Measurements from ENCODE around the gene FRMD6.

The FRMD6 gene

DNA sequence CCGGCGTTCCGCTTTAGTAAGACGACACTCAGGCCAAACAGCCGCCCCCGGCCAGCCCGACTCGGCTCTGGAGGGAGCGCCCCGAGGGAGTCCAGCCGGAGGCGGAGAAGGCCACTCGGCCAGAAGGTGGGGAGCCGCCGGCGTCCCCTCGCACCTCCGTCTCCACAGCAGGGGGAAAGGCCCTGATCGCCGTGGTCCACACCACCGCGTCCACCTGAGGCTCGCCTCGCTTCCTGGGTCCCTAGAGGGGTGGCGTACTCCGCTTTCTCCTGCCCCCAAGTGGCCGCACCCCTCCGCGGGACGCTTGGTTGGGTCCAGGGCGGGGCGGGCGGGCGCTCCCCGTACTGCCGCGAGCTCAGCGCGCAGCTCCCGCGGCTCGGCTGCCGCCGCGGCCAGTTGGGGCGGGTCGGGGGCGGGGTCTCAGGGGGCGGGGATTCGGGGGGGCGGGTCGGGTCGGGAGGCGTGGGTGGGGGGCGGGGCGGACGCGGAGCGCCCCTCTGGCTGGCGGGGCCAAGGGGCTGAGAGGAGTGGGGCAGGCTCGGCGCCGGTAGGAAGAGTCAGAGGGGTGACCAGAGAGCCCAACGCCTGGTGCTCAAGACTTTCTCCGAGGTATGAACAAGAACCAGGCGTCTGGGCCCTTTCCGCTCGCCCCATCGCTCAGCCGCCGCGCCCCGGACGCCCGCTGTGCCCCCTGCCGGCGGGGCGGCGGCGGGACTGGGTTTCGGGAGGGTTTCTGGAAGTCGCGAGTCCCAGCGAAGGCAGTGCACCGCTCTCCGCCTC lies at the start of gene FRMD6:
Gene FRMD6 (plus strand): TSS at position 523 of the 780 bp plus-strand sequence. CDS start 37,927 bp downstream, outside the sequence.
- DNase-seq, result peak in 55 of 56 donors; percentile 28 to 92 (median 79)

DNA sequence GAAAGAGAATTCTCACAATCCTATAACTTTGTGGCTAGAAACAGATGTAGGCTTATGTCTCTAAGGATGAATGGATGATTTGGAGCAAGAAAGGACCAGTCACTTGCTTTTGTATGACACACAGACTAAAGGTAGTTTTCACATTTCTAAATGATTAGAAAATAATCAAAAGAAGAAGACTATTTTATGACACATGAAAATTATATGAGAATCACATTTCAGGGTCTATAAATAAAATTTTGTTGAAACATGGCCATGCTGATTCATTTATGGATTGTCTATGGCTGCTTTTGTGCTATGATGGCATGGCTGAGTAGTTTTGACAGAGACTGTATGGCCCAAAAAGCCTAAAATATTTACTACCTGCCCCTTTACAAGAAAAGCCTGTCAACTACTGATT lies 49.4 kb upstream of the FRMD6 start:
- DNase-seq, result no peak

DNA sequence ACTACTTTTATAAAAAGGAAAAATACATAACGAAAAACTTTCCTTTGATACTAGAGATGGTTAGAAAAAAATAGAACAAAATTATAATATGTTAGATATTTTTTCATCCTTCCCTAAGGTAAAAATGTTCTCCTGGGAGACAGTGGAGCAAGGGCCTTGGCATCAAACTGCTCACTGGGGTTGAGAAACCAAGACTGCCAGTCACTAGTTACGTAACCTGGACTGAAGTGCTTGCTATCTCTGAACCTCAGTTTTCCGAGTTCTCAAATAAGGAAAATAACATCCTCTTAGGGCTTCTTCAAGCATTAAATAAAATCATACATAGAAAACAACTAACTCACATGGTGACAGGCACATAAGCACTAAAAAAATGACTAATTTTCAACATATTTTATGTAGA lies 48.2 kb upstream of the FRMD6 start:
- DNase-seq, result no peak

DNA sequence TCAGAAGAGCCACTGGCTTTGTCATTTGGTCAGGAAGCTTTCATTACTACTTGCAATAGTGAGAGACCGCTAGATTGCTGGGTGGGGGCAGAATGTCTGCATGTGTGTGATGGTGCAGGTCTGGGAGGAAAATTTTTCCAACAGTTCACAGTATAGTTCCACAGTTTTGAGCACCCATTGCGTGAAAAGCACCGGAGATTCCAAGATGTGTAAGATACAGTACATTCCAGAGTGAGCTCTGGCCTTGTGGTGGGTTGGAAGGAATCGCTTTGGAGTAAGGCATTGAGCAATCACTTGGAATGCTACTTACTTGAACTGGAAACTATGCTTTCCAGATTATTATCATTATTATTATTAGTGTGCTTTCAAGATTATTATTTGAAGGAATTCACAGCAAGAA lies 47.6 kb upstream of the FRMD6 start:
- no peak for DNase-seq

DNA sequence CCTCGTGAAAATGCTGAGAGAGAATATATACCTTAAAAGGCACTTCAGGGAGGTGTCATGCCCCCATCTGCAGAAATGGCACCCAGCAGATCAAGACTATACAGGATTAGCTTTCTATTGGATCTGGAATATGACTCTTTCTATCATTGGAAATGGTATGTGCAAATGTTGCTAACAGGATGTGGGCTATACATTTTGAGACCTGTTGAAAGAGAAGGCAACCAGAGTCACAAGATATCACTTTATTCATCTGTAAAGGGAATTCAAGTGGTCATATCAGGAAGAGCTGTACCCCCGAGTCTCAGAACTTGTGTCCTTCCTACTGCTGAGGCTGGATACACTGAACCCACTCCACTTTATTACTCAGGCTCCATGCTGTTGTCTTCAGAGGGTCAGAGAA lies 46.1 kb upstream of the FRMD6 start:
- no peak for DNase-seq

DNA sequence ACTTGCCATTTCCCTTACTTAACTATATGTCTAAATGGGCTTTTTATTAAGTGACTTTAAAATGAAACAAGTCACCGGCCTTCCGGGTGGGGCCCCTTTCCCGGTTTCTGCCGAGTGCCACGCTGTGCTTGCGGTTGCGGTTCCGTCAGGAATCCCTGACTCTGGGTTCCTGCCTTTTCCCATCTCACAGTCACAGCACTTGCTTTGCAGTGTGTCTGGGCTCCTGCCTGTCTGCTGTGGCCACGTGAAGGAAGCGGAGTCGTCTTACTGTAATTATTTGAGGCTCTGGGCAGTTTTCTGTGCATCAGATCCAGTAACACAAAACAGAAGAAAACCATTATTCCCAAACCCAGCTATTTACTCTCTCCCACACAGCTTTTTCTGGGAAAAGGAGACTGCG lies 44.0 kb upstream of the FRMD6 start:
- no peak for DNase-seq

DNA sequence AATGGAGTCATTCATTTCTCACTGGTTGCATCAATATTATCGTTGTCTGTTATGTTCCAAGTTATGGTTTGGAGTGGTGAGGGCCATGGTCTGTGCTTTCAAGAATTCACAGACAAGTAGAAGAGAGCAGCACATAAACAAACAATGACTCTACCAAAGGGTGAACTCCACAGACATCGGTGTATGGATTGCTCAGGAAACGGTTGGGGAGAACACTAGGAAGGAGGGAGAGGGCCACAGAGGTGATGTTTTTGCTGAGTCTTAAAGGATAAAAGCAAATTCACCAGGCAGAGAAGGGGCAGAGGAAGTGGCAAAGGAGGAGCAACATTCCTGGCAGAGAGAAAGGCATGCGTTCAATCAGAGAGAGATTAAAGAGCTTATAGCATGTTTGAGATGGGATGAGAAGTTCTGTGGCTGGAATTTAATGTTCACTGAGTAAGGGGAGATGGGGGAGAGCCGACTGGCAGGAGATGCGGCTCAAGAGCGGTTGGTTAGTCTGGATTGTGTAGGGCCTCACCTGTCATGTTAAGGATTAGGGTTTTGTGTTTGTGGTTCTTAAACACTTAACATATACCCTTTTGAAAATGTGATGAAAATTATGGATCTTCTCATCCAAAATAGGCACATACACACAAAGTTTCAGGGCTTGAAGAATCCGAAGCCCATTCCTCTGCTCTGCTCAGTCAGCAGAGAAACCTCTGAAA lies 42.3 kb upstream of the FRMD6 start:
- no peak for DNase-seq

DNA sequence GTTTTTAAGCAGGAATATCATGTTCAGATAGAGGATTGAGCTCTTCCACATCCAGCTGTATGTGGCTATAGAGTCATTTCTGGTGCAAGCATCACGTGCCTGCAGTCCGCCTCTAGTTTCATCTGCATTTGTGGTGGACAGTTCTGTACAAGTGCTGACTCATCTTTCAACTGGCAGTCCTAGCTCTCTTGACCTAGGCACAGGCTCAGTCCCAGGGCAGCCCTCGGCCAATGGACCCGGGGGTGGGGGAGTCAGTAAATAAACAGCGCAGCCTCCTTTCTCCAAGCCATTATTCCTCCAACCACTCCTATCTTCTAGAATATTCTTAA lies 41.8 kb upstream of the FRMD6 start:
- no peak for DNase-seq

DNA sequence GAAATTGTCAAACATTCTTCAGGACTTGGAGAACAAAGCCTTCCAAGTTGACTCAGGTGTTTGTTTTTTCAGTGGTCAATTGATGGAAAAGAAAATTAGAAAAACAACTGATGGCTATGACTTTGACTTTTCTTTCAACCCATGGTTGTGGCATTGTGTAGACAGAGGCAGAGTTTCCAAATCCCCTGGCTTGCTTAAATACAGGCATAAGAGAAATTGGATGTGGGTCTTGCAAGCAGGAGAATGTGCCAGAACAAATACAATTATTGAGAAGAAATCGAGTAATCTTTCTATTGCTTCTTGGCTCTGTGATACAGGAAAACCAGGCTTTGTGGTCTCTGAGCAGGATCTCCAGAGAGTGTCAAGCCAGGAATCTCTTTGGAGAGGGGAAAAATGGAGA lies 40.9 kb upstream of the FRMD6 start:
- DNase-seq, result no peak

DNA sequence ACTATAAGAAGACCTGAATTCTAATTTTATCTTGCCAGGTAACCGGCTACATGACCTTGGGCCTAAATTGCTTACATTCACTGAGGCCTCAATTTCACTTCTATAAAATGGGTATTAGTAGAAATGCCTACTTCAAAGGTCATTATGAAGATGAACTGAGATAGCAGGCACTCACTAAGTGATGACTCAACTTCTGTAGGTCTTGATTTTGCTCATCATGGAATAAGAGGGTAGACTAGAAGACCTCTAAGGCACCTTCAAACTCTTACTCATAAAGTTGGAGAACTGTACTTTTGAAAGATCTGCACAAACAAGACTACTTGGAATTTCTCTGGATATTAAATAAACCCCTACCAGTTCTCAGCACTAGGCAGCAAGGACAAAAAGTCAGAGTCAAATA lies 39.3 kb upstream of the FRMD6 start:
- DNase-seq, result no peak

DNA sequence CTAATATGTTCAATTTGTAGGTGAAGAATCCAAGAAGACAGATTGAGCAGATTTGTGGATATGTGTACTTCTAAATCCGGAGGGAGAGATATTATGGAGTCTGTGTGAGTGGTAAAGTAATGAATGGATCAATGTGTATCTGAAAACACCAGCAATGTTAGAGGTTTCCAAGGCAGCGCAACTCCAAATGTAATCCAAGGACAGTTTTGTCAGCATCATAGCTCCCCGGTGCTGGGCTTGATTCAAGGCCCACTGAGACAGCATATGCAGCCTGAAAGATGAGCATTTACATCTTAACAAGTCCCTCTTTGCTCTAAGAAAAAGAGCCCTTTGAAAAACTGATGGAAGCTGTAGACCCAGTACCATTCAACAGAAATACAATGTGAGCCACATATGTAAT lies 38.3 kb upstream of the FRMD6 start:
- DNase-seq, result no peak

DNA sequence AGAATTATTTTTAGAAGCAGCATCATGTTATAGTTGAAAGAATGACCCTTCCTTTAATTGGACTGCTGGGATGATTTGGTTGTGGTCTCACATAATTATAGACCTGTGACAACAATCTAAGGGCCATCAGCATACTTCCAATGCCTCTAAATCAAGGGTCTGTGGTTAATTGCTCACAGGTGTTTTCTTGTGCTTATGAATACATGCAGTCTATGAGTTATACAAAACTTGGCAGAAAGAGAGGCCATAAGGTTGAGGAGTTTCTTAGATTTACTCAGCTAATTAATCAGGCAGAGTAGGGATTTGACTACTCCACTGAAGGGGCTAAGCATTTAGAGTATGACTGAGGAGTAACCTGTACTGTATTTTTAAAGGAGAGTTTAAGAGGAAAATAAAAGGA lies 37.0 kb upstream of the FRMD6 start:
- DNase-seq, result no peak

DNA sequence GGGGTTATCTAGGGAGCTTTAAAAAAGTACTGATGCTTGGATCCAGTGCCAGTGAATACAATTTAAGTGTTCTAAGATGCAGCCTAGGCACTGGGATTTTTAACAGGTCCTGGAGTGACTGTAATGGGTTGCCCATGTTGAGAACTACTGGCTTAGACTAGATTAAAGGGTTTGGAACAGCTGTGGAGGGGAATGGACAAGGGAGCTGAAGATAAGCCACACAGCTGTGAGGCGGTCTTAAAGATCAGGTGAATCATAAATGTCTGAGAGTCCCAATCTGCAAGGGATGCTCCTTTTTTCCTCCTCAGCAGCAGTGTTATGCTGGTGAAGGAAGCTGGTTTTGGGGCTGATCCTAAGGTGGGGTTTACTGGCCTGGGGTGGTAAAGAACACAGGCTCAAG lies 35.5 kb upstream of the FRMD6 start:
- no peak for DNase-seq

DNA sequence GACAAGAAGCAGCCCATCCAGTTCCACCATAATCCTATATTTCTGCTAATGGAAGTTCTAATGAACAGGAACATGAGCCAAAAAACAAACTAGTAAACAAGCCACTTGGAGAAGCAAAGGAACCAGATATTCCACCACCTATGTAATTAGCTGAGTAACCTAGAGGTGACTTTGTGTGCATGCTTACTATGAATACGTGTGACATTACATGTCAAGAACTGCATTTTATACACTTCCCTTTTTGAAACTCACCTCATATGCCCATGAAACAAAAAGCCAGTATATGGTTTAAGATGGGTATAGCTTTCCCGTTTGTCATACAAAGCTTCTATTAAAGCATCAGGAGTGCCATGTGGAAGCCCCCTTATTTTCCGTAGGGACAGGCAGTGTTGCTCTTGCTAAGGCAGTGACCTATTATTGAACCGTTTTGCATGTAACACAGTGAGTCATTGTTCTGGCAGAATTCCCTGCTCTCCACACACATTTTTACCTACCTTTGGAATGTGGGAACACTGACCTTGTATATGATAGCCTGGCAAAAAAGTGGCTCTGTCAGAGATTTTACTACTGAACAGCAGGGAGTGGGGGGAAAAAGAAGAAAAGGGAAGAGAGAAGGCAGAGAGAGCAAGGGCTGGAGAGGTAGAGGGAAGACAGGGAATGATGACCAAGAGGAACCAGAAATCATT lies 34.8 kb upstream of the FRMD6 start:
- no peak for DNase-seq

DNA sequence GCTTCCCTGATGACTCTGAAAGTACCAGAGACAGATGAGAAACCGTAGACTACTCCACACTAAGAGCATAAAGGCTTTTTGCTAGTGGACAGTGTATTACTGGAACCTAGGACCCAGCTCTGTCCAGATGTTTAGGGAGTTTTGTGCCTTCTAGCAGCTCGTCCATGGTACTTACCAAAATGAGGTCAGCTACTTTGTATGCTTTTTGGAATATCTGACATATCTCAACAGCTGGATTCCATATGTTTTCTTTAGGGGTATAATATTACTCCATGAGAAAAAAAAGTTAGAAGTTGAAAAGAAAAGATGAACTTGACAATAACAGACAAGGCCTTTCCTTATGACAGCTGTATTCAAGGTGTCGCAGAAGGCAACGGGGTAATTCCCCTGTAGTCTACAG lies 32.1 kb upstream of the FRMD6 start:
- DNase-seq, result no peak

DNA sequence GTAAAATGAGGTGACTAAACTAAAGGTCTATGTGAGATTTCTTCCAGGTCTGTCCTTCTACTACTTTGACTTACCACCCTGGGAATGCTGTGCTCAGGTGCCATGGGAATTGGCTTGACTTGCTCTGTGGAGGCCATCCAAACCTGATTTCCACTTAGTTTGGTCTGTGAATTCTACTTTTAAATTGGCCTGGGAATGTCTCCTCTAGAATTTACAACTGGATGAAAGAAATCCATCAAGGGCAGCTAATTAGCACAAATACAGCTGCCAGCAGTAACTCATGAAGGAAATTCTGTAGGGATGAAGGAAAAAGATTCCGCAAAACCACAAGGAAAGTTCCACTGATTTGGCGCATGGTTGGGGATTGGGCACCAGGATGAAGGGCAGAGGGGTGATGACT lies 31.7 kb upstream of the FRMD6 start:
- DNase-seq, result peak in 1 of 56 donors; percentile 3

DNA sequence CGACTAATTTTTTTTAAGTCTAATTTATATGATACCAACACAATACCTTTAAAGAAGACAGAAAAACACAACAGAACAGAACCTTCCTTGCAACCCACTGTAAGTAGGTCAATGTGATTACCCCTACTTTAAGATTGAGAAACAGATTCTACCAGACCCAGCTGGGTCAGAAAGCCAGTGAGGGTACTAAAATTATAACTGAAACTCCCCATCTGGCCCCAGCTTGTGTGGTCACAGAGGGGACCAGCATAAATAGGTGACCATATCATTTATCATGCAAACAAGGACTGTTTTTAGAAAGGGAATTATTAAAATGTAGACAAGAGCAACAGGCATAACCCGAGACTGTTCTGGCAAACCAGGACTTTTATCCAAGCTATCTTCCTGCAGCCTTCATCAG lies 30.1 kb upstream of the FRMD6 start:
- no peak for DNase-seq

DNA sequence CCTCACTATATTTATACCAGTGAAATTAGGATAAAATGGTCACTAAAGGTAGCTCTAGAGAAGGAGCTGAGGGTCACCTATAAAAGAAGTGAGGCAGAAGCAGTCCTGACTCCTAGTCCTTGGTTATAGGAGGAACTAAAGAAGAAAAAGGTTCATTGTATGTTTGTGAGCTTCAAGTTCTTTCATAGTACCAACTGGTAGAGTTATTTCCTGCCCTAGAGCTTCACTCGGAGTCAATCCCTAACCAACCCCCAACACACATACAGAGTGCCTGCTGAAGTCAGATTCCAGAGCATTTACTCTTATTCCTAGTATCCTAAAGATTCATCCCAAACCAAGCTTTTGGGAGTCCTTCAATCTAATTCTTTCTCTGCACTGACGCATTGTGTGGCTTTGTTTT lies 29.3 kb upstream of the FRMD6 start:
- no peak for DNase-seq

DNA sequence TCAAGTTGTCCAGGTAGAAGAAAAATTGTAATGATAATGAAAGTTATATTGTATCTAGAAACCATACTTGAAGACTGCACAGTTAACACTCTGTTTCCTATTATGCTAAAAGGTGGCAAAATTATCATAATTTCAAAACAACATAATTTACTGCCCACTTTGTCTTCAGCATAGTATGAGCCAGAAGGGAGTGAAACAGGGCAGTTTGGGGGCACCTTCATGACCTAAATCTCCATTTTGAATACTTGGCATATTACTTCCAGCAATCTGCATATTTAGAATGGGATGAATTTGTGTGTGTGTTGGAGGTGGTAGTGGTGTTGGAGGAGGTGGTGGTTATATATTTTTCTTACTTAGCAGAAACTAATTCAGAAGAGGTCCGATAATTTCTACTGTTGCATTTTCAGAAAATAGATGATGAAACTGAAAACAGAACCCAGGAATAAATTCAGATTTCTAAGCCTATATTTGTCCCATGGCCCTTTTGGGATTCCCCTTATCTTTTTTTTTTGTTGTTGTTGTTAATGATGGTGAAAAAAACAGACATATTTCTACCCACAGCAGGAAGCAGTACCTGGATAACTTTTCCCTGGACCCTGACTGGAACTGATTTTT lies 26.6 kb upstream of the FRMD6 start:
- no peak for DNase-seq

DNA sequence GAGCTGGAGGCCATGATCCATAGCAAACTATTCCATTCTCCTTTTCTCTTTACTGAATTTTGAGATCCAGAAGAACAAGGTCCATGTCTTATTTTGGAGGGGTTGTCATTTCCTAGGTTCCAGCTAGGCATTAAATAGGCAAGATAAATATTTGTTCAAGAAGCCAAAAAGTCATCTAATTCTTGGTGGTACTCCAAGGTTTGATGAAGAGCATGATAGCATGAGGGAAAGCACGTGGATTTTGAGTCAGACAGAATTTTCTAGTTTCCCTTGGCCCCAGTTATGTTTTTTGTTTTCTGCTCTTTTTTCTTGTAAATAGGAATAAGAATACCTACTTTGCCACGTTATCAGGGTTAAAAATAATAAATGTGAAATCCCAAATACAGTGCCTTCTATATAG lies 25.5 kb upstream of the FRMD6 start:
- no peak for DNase-seq

DNA sequence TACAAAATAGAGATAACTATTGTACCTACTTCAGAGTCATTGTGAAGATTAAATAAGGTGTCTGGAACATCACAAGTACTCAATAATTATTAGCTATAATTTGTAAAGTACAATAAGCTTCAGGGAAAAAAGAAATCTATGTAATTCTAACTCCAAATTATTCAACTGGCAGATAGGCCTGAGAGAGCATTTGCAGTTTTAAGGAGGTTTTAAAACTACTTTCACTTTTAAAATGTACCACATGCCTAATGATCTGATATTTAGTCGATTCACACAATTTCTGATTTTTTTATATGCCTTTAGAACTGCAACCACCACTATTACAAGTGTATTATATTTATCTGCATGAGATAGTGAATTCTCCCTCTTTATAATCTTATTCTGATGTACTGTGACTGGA lies 24.9 kb upstream of the FRMD6 start:
- DNase-seq, result no peak

DNA sequence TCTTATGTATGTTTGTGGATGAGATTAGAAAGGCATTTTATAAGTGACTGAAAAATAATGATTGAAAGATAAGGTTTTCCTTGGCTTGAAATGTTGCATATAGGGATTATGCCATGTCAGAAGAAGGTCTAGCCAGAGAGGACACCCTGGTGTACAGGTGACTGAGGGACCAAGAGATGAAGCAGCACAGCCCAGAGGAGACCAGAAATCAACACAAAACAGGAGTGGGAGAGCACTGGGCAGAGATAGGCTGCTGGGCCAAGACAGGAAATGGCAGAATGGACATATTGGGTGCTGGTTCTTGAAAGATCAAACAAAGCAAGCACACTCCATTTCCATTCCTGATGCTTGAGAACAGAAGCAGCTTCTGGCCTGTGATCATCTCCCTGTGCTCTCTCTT lies 24.4 kb upstream of the FRMD6 start:
- no peak for DNase-seq
